Activated naive CD8-positive, alpha-beta T cell treated with anti-CD3 and anti-CD28 coated beads, Interleukin-2, amount 50 U/mL, for 24 hours (primary cell): ENCODE data around the gene FIGNL2.

ENCODE experiments used
- ATAC-seq: fragments of 150-1000 bp; cut with Tn5 transposase; one replicate; pipeline ENCODE4 v1.10.0; 2021
- DNase-seq: peaks from one replicate; pipeline ENCODE4 v3.0.0; 2021
- H3K27ac Mint-ChIP-seq: one replicate; pipeline ENCODE4 v1.8.0; 2021; ENCODE audit warnings: mild to moderate bottlenecking, mixed read lengths
- H3K27me3 Mint-ChIP-seq: one replicate; pipeline ENCODE4 v1.8.0; 2021; ENCODE audit warnings: mixed read lengths
- H3K36me3 Mint-ChIP-seq: one replicate; pipeline ENCODE4 v1.8.0; 2021; ENCODE audit warnings: low read depth, mixed read lengths
- H3K4me1 Mint-ChIP-seq: one replicate; pipeline ENCODE4 v1.8.0; 2021; ENCODE audit warnings: mixed read lengths
- H3K4me3 Mint-ChIP-seq: one replicate; pipeline ENCODE4 v1.8.0; 2021; ENCODE audit warnings: mild to moderate bottlenecking, moderate library complexity, mixed read lengths
- H3K9me3 Mint-ChIP-seq: one replicate; pipeline ENCODE4 v1.8.0; 2021; ENCODE audit warnings: mixed read lengths

The FIGNL2 gene

DNA sequence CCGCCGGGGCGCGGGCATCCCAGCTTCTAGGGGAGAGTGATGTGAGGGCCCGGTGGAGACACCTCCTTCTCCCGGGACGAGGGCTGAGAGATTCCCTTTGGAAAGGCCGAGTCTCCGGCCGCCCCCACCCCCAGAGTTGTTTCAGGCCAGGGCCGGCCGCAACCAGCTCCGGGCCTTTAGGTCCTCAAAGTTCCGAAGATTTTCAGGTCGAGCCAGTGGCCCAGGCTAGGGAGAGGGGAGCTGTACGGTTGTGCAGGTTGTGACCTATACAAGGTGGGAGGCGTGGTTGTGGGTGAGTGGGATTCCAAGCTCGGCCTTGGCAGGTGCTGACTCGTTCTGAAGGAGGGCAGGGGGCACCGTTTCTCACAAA is 21.0 kb upstream of the FIGNL2 start:
- peaks cover 50% of the 10 kb centered on the region for H3K27me3 Mint-ChIP-seq
- H3K4me3 Mint-ChIP-seq = no peak overlapping the region
- H3K4me1 Mint-ChIP-seq = peaks cover 19% of the 10 kb centered on the region
- ATAC-seq (peak; percentile 15), DNase-seq (no peak)
- H3K27ac Mint-ChIP-seq = no peak overlapping the region
- no peaks in the 10 kb centered on the region for H3K9me3 Mint-ChIP-seq
- H3K36me3 Mint-ChIP-seq = no peaks in the 10 kb centered on the region

DNA sequence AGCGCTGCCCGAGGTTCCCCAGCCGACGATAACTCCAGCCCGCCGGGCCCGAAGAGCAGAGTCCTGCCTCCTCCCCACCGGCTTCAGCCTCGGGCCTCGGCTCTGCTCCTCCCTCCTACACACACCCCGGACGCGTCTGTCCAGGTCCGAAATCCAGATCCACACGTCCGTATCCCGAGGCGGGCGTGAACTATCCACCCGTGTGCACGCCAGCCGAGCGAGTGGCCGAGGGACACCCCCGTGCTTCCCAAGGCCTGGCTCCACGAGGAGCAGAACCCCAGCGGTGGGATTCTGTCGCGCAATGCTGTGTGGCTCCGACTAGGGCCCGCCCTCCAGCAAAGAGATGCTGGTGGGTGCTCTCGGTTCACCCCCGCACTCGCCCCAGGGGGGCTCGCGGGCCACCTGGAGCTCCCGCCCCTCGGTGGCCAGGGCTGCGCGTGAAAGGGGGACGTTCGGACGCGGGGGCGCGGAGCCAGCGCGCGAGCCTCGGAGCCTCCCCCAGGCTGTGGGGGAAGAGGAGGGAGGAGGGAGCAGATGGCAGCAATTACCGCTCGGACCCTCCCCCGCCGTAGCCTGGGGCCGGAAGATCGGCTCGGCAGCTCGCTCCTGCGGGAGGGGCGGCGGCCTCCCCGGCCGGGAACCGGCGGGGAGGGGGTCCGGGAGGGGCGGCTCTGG is 20.4 kb upstream of the FIGNL2 start:
- no peak overlapping the region for H3K4me3 Mint-ChIP-seq
- H3K27me3 Mint-ChIP-seq = peaks cover 51% of the 10 kb centered on the region
- ATAC-seq = no peak
- H3K36me3 Mint-ChIP-seq = no peaks in the 10 kb centered on the region
- H3K9me3 Mint-ChIP-seq = no peaks in the 10 kb centered on the region
- no peak for DNase-seq
- no peak overlapping the region for H3K27ac Mint-ChIP-seq
- H3K4me1 Mint-ChIP-seq = peaks cover 22% of the 10 kb centered on the region

DNA sequence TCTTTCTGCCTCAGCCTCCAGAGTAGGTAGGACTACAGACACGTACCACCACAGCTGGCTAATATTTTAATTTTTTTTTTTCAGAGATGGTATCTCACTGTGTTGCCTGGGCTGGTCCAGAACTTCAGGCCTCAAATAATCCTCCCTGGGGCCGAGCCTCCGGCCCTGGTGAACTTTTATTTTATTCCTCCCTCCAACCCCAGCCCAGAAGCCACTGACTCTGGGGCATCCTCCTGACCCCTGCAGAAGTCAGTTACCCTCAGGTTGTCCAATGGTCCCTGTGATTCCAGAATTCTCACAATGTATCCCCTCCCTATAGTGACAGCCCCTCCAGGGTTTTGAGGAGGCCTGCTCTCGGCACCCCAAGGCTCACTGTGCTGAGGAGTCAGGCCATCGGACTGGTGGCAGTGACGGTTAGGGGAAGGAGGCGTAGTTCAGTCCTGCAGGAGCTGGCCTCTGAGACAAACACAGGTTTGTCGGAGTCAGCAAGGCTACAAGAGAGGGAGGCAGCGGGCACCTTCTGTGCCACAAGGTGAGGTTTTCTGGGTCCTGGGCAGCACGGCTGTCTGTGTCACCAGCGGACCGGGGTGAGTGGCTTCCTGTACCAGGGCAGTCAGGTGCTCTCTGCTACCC is 19.4 kb upstream of the FIGNL2 start:
- DNase-seq (no peak), ATAC-seq (no peak)
- no peaks in the 10 kb centered on the region for H3K9me3 Mint-ChIP-seq
- H3K27ac Mint-ChIP-seq = no peak overlapping the region
- no peak overlapping the region for H3K4me3 Mint-ChIP-seq
- H3K36me3 Mint-ChIP-seq = no peaks in the 10 kb centered on the region
- peaks cover 59% of the 10 kb centered on the region for H3K27me3 Mint-ChIP-seq
- peaks cover 24% of the 10 kb centered on the region for H3K4me1 Mint-ChIP-seq

DNA sequence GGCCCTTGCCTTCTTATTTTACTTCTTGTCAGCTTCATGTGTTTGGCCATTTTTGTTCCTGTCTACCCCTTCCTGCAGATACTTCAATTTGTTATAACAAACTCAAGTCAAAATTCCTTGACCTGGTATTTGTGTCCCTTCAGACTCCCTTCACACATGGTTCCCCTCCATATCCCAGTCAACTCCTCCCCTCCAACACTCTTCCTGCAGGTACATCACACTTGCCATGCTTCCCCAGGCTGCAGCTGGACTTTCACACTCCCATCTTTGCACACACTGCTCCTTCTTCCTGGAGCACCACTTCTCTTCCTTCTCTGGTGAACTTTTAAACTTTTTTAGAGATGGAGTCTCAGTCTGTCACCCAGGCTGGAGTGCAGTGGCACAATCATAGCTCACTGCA is 18.9 kb upstream of the FIGNL2 start:
- no peak for DNase-seq
- no peak for ATAC-seq
- H3K9me3 Mint-ChIP-seq = no peaks in the 10 kb centered on the region
- peaks cover 64% of the 10 kb centered on the region for H3K27me3 Mint-ChIP-seq
- H3K27ac Mint-ChIP-seq = no peak overlapping the region
- no peaks in the 10 kb centered on the region for H3K36me3 Mint-ChIP-seq
- no peak overlapping the region for H3K4me3 Mint-ChIP-seq
- peaks cover 24% of the 10 kb centered on the region for H3K4me1 Mint-ChIP-seq

DNA sequence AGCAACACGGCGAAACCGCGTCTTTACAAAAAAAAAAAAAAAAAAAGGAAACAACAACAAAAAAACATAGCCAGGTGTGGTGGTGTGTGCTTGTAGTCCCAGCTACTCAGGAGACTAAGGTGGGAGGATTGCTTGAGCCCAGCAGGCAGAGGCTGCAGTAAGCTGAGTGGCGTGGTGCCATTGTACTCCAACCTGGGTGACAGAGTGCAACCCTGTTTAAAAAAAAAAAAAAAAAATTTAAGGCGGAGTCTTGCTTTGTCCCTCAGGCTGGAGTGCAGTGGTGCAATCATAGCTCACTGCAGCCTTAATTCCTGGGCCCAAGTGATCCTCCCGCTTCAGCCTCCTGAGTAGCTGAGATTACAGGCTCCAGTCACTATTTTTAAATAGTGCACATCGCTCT is 18.2 kb upstream of the FIGNL2 start:
- Mint-ChIP-seq H3K4me3 (no peak overlapping the region), H3K9me3 (no peaks in the 10 kb centered on the region), H3K27ac (no peak overlapping the region), H3K36me3 (no peaks in the 10 kb centered on the region), H3K27me3 (peaks cover 70% of the 10 kb centered on the region), H3K4me1 (peaks cover 24% of the 10 kb centered on the region)
- ATAC-seq = no peak
- no peak for DNase-seq

DNA sequence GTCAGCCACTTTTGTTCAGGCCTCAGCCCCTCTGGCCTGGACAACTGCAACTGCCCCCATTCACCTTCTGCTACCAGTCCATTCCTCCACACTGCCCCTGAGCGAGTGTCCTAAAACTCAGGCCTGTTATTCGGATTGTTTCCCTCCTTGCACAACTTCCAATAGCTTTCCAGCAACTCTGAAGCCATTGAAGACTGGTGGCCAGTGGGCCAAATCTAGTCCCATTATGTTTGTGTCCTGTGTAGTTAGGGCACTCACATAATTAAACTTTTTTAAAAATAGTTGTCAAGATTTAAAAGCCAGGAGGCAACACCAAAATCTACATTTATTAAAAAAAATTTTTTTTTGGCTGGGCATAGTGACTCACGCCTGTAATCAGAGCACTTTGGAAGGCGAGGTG is 17.8 kb upstream of the FIGNL2 start:
- DNase-seq = no peak
- H3K36me3 Mint-ChIP-seq = no peaks in the 10 kb centered on the region
- H3K4me1 Mint-ChIP-seq = peaks cover 24% of the 10 kb centered on the region
- H3K27me3 Mint-ChIP-seq = peaks cover 75% of the 10 kb centered on the region
- no peak for ATAC-seq
- no peak overlapping the region for H3K4me3 Mint-ChIP-seq
- no peaks in the 10 kb centered on the region for H3K9me3 Mint-ChIP-seq
- H3K27ac Mint-ChIP-seq = no peak overlapping the region

DNA sequence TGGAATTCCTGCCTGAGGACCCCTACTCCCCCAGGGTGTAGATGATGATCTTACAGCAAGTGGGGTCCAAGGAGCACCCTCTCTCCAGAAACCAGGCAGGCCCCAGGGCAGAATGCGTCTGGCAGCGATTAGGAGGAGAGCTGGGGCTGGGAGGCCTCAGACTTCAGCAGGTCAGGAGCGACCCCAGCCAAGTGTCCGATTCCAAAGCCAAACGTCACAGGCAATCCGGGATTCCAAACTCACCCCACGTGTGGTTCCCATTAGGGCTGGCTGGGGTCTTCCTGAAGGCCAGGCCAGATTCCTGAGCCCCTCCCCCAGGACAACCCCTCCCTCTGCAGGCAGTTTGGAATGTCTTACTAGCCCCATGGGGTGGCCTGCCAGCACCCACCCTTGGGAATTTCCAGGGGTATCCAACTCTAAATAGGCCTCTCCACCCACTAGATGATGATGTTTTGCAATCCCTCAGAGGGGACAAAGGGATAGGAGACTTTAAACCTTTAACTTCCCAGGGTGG is 17.3 kb upstream of the FIGNL2 start:
- Mint-ChIP-seq H3K27ac (no peak overlapping the region), H3K36me3 (no peaks in the 10 kb centered on the region), H3K9me3 (no peaks in the 10 kb centered on the region), H3K4me3 (no peak overlapping the region), H3K27me3 (peaks cover 72% of the 10 kb centered on the region), H3K4me1 (peaks cover 24% of the 10 kb centered on the region)
- ATAC-seq (no peak), DNase-seq (no peak)

DNA sequence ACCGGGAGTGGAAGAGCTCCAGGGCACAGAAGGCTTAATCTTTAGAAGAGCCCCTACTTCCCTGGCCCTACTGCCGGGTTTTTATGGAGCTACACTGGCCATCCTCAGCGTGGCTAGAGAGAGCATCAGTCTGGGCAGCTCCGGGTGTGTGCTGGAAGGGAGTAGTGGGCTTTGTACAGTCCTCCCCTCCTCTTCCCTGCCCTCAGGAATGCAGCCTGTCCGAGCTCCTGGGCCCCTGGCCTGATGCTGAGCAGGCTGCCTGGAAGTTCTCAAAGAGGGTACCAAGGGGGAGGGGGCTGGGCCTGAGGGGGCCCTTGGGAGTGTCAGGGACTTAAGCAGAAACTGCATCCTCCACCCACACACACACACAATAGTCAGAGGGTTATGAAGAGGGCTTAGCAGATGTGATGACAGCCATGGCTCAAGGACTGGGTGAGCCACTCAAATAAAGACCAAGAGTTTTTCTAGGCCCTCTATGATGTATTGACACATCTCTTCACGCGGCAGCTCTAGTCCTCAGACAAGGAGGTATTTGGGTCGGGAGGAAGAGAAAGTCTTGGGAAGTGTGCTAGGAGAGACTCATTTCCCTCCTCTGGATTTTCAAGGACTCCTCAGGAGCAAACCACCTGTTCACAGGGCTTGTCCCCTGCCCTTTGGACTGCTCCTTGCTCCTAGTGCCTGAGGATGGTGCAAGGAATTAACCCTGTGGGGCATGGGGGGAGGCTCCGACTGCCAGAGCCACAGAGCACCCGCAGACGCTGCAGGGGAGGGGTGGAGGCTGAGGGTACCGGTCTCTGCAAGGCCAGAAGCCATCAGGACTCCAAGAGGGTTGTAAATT is 16.5 kb upstream of the FIGNL2 start:
- ATAC-seq = no peak

DNA sequence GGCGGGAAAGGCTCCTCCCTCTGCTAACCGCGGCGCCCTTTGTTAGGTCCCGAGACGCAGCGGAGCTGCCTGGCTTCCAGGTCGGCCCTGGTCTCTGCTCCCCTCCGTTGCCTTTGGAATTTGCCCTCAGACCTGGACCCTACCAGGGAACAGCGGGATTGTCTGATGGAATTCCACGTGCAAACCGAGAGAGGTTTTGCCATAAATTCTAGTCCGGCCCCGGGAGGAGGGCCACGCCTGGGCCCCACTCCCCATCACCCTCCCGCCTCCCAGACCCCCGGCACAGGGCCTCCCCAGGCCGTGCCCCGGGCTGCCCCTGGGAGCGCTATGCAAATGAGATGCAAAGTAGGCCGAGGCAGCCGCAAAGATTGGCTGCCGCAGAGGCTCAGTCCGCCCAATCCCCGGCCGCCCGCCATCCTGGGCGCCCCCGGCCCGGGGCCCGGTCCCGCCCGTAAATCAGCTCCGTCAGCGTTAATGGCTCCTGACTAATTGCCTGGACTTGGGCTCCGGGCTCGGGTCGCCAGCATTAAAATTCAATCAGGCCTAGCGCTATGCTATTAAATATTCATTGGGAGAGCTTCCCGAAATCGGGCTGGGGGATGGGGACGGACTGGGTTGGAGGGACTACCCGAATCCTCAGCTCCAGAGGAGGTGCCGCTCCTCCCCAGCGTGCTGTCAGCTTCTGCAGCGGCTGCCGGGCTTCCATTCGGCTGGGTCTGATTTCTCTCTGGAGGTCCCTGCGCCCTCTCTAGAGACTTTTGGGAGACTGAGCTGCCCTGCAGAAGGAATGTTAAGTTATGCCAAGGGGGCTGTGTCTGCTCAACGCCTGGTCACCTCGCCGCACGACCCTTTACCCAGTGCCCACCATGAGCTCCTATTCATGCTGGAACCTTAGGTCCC is 15.7 kb upstream of the FIGNL2 start:
- ATAC-seq = peak; percentile 62
- H3K9me3 Mint-ChIP-seq = no peaks in the 10 kb centered on the region
- H3K27me3 Mint-ChIP-seq = peaks cover 62% of the 10 kb centered on the region
- H3K27ac Mint-ChIP-seq = no peak overlapping the region
- no peaks in the 10 kb centered on the region for H3K36me3 Mint-ChIP-seq
- H3K4me3 Mint-ChIP-seq = no peak overlapping the region
- H3K4me1 Mint-ChIP-seq = peaks cover 13% of the 10 kb centered on the region
- peak; percentile 53 for DNase-seq

More for the DNA sequence above, 16.5 kb upstream of the FIGNL2 start:
- DNase-seq = no peak
- H3K9me3 Mint-ChIP-seq = no peaks in the 10 kb centered on the region
- peaks cover 67% of the 10 kb centered on the region for H3K27me3 Mint-ChIP-seq
- H3K36me3 Mint-ChIP-seq = no peaks in the 10 kb centered on the region
- peaks cover 19% of the 10 kb centered on the region for H3K4me1 Mint-ChIP-seq
- no peak overlapping the region for H3K4me3 Mint-ChIP-seq
- H3K27ac Mint-ChIP-seq = no peak overlapping the region

DNA sequence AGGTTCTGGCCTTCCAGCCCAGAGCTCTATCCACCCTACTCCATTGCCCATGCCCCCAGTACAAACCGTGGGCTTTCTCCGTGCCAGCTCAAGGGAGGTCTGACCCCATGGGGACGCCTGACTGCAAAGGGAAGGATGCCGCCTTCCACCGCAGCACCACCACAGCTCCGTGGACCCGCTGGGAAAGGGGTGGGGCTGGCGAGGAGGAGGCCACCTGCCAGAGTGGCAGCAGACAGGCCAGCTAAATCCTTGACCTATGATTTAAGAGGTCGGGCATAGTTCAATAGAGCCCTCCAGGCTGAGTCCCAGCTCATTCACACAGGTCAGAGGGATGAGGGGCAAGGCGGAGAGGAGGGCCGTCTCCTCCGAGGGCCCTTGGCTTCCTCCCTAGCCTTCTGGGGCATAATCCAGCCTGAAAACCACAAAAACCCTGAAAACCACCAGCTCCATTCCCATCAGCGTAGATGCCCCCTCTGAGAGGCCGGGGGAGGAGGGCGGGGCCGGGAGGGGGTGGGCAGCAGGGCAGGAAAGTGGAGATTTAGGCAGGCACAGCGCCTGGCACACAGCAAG is 14.9 kb upstream of the FIGNL2 start:
- DNase-seq (no peak), ATAC-seq (no peak)
- Mint-ChIP-seq H3K27ac (no peak overlapping the region), H3K27me3 (peaks cover 55% of the 10 kb centered on the region), H3K4me3 (no peak overlapping the region), H3K9me3 (no peaks in the 10 kb centered on the region), H3K4me1 (peaks cover 11% of the 10 kb centered on the region), H3K36me3 (no peaks in the 10 kb centered on the region)

DNA sequence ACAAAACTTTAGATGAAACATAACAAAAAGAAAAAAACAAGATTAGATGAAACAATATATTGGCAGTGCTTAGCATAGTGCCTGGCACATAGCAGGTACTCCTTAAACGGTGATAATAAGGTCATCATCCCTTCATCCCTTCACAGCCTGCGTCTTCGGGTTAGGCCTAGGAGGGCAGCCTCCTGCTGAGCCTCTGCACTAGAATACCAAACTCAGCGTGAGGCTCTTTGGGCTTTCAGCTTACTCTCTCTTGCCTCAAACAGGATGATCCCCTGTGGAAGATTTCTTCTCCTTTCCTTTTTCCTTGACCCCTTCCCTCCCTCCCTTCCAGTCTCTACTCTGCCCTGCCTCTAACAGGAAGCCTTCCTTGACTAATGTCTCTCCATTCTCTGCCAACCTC is 14.4 kb upstream of the FIGNL2 start:
- peaks cover 50% of the 10 kb centered on the region for H3K27me3 Mint-ChIP-seq
- no peak overlapping the region for H3K4me3 Mint-ChIP-seq
- H3K27ac Mint-ChIP-seq = no peak overlapping the region
- no peaks in the 10 kb centered on the region for H3K36me3 Mint-ChIP-seq
- peaks cover 8% of the 10 kb centered on the region for H3K4me1 Mint-ChIP-seq
- H3K9me3 Mint-ChIP-seq = no peaks in the 10 kb centered on the region
- ATAC-seq = no peak
- no peak for DNase-seq

DNA sequence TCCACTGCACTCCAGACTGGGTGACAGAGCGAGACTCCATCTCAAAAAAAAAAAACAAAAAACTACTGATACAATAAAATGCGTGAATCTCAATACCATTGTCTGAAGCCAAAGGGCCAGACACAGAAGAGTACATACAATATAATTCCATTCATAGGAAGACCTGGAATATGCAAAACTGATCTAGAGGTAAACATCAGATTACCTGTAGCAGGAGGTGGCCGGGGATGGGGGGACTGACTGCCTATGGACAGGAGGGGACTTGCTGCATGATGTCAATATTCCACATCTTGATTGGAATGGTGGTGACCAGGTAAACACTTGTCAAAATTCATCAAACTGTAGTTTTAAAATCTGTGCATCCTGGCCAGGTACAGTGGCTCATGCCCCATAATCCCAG is 12.5 kb upstream of the FIGNL2 start:
- Mint-ChIP-seq H3K36me3 (no peaks in the 10 kb centered on the region), H3K27me3 (peaks cover 50% of the 10 kb centered on the region), H3K9me3 (no peaks in the 10 kb centered on the region), H3K4me1 (peaks cover 8% of the 10 kb centered on the region), H3K27ac (no peak overlapping the region), H3K4me3 (no peak overlapping the region)
- no peak for DNase-seq
- ATAC-seq = no peak

DNA sequence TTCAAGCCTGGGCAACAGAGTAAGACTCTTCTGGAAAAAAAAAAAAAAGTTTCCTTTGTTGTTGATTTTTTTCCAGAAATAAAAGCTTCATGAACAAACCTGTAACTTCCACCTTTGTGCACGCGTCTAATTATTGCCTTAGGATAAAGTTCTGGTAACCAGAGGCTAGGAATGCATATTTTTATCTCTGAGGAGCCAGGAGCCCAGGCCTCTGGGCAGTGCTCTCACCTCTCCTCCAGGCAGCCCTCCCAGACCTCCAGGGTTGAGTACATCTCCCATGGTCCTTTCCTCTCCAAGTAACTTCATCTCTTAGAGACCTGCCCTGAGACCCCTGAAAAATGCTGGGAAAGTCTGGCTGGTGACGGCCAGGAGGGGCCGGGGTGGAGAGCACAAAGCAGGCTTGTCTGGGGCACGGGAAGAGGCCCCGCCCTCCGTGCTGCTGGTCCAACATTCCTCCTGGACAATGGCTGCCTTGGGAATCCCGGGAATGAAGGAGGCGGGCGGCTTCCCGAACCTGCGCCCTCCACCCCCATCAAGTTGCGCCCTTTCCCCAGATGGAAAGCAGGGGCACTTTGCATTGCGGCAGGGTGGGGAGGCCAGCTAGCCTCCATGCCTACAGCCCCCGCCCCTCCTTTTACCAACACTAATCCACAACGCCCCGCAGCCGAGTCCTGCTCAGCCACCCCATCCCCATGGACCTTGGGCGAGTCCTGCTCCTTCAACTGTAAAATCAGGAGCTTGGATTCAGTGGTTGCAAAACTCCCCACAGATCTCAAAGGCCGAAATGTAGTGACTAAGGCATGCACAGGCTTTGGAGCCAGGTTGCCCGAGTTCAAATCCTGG is 7.3 kb upstream of the FIGNL2 start:
- no peak overlapping the region for H3K4me3 Mint-ChIP-seq
- no peaks in the 10 kb centered on the region for H3K9me3 Mint-ChIP-seq
- peaks cover 4% of the 10 kb centered on the region for H3K4me1 Mint-ChIP-seq
- H3K27ac Mint-ChIP-seq = no peak overlapping the region
- H3K27me3 Mint-ChIP-seq = peaks cover 22% of the 10 kb centered on the region
- no peak for ATAC-seq
- DNase-seq = no peak
- no peaks in the 10 kb centered on the region for H3K36me3 Mint-ChIP-seq
